ENCODE results near the gene TNNT3.

Gene TNNT3

DNA sequence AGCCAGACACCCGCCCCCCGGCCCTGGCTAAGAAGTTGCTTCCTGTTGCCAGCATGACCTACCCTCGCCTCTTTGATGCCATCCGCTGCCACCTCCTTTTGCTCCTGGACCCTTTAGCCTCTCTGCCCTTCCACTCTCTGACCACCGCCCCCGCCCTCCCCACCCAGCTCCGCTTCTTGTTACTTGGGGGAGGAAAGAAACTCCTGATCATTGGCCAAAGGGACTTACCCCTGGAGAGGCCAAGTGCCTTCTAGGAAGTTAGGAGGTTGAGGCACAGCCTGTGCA, 27.7 kb upstream of the TNNT3 start, which contains the start of gene PRR33:
TSS of gene PRR33 (minus strand) at position 65 of the 285 bp plus-strand sequence. CDS start 1,311 bp downstream, outside the sequence.
- Histone ChIP-seq H3K27me3 (ENCODE audit: low read depth, low read length) (no peaks in the 10 kb centered on the region), H3K4me1 (ENCODE audit: control insufficient read depth in 1 of 2, insufficient read depth in 2 of 2, low read length in 2 of 2) (no peaks in the 10 kb centered on the region), H3K27ac (ENCODE audit: low read length) (no peak within 1 kb of the TSS), H3K36me3 (ENCODE audit: control insufficient read depth in 1 of 2, insufficient read depth in 2 of 2, low read length in 2 of 2) (peaks cover 0 to 7% of the 10 kb centered on the region in 2 donors), H3K4me3 (ENCODE audit: low read depth in 1 of 2, low read length in 2 of 2) (no peak within 1 kb of the TSS), H3K9me3 (ENCODE audit: control insufficient read depth in 1 of 2, low read length in 2 of 2) (no peaks in the 10 kb centered on the region)

DNA sequence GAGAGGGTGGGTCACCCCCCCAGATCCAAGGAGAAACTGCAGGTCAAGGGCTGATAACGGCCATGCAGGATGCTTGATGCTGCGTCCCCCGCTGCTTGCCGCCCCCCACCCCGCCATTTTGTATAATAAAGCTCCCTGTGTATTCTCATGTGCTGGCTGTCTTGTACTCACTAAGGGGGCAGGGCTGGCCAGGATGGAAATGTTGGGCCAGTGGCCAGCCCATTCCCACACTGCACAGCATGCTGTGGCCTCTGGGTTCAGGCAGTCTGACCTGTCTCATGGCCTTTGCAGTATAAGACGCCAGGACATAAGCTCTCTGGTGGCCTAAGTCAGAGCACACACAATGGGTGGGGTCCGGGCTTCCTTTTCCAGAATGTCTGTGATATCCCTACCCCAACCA, 27.4 kb upstream of the TNNT3 start:
- Histone ChIP-seq H3K4me1 (ENCODE audit: control insufficient read depth in 1 of 2, insufficient read depth in 2 of 2, low read length in 2 of 2) (no peaks in the 10 kb centered on the region), H3K27ac (ENCODE audit: low read length) (no peak overlapping the region), H3K4me3 (ENCODE audit: low read depth in 1 of 2, low read length in 2 of 2) (no peak overlapping the region), H3K9me3 (ENCODE audit: control insufficient read depth in 1 of 2, low read length in 2 of 2) (no peaks in the 10 kb centered on the region), H3K27me3 (ENCODE audit: low read depth, low read length) (no peaks in the 10 kb centered on the region), H3K36me3 (ENCODE audit: control insufficient read depth in 1 of 2, insufficient read depth in 2 of 2, low read length in 2 of 2) (peaks cover 0 to 7% of the 10 kb centered on the region in 2 donors)

DNA sequence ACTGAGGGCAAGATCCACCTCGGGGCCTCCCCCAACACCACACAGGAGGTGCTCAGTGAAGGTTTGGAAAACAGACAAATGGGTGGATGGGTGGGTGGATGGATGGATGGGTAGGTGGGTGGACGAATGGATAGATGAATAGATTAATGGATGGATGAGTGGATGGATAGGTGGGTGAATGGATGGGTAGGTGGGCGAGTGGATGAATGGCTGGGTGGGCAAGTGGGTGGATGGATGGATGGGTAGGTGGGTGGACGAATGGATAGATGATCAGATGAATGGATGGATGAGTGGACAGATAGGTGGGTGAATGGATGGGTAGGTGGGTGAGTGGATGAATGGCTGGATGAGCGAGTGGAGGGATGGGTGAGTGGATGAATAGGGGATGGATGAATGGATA, 26.9 kb upstream of the TNNT3 start:
- H3K27me3 ChIP-seq (ENCODE audit: low read depth, low read length) = no peaks in the 10 kb centered on the region
- H3K4me1 ChIP-seq (ENCODE audit: control insufficient read depth in 1 of 2, insufficient read depth in 2 of 2, low read length in 2 of 2) = no peaks in the 10 kb centered on the region
- no peaks in the 10 kb centered on the region for H3K9me3 ChIP-seq (ENCODE audit: control insufficient read depth in 1 of 2, low read length in 2 of 2)
- H3K27ac ChIP-seq (ENCODE audit: low read length) = no peak overlapping the region
- H3K36me3 ChIP-seq (ENCODE audit: control insufficient read depth in 1 of 2, insufficient read depth in 2 of 2, low read length in 2 of 2) = peaks cover 0 to 4% of the 10 kb centered on the region in 2 donors
- H3K4me3 ChIP-seq (ENCODE audit: low read depth in 1 of 2, low read length in 2 of 2) = no peak overlapping the region

DNA sequence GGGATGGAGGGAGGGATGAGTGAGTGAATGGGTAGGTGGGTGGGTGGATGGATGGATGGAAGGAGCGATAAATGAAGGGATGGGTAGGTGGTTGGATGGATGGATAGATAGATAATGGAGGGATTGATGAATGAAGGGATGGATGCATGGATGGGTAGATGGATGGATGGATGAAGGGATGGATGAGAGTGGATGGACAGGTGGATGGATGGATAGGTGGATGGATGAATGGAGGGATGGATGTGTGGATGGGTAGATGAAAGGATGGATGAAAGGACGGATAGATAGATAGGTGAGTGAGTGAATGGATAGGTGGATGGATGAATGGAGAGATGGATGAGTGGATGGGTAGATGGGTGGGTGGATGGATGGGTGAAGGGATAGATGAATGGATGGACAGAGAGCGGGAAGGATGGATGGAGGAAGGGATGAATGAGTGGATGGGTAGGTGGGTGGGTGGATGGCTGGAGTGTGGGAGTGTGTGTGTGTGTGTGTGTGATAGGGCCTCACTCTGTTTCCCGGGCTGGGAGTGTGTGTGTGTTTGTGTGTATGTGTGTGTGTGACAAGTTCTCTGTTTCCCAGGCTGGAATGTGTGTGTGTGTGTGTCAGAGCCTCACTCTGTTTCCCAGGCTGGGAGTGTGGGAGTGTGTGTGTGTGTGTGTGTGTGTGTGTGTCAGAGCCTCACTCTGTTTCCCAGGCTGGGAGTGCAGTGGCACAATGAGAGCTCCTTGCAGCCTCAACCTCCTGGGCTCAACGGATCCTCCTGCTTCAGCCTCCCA, 25.7 kb upstream of the TNNT3 start:
- no peak overlapping the region for H3K27ac ChIP-seq (ENCODE audit: low read length)

DNA sequence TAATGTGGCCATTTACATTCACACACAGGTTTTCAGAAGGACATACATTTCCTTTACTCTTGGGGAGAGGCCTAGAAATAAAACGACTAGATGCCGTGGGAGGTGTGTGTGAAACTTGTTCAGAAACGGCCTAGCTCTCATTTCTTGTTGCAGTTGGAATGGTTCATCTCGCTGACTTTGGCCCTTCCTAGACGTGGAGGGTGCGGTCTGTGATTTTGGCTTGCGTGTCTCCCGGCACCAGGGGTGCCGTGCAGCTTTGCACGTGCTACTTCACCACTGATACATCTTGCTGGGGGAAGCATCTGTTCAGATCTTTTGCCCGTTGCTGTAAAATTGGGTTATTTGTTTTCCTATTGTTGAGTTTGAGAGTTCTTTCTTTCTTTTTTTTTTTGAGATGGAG, 24.7 kb upstream of the TNNT3 start:
- no peaks in the 10 kb centered on the region for H3K4me1 ChIP-seq (ENCODE audit: control insufficient read depth in 1 of 2, insufficient read depth in 2 of 2, low read length in 2 of 2)
- H3K27ac ChIP-seq (ENCODE audit: low read length) = no peak overlapping the region
- H3K27me3 ChIP-seq (ENCODE audit: low read depth, low read length) = no peaks in the 10 kb centered on the region
- no peaks in the 10 kb centered on the region for H3K36me3 ChIP-seq (ENCODE audit: control insufficient read depth in 1 of 2, insufficient read depth in 2 of 2, low read length in 2 of 2)
- H3K9me3 ChIP-seq (ENCODE audit: control insufficient read depth in 1 of 2, low read length in 2 of 2) = no peaks in the 10 kb centered on the region
- no peak overlapping the region for H3K4me3 ChIP-seq (ENCODE audit: low read depth in 1 of 2, low read length in 2 of 2)

More for the DNA sequence above, 25.7 kb upstream of the TNNT3 start:
- Histone ChIP-seq H3K27me3 (ENCODE audit: low read depth, low read length) (no peaks in the 10 kb centered on the region), H3K36me3 (ENCODE audit: control insufficient read depth in 1 of 2, insufficient read depth in 2 of 2, low read length in 2 of 2) (no peaks in the 10 kb centered on the region), H3K4me1 (ENCODE audit: control insufficient read depth in 1 of 2, insufficient read depth in 2 of 2, low read length in 2 of 2) (no peaks in the 10 kb centered on the region), H3K4me3 (ENCODE audit: low read depth in 1 of 2, low read length in 2 of 2) (no peak overlapping the region), H3K9me3 (ENCODE audit: control insufficient read depth in 1 of 2, low read length in 2 of 2) (no peaks in the 10 kb centered on the region)

DNA sequence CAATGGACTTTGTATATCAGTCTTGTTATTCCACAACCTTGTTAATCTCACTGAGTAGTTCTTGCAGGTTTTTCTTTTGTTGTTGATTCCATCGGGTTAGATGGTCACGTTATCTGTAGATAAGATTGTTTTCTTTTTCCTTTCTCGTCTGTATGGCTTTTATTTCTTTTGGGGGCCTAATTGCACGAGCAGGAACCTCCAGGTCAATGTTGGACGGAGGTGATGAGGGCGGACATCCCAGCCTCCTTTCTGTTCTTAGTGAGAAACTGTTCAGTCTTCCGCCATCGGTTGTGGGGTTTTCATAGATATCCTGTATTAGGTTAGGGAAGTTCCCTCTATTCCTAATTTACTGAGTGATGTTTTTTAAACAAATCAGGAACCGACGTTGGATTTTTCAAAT, 23.0 kb upstream of the TNNT3 start:
- H3K4me3 ChIP-seq (ENCODE audit: low read depth in 1 of 2, low read length in 2 of 2) = no peak overlapping the region
- H3K27ac ChIP-seq (ENCODE audit: low read length) = no peak overlapping the region
- no peaks in the 10 kb centered on the region for H3K4me1 ChIP-seq (ENCODE audit: control insufficient read depth in 1 of 2, insufficient read depth in 2 of 2, low read length in 2 of 2)
- no peaks in the 10 kb centered on the region for H3K27me3 ChIP-seq (ENCODE audit: low read depth, low read length)
- no peaks in the 10 kb centered on the region for H3K36me3 ChIP-seq (ENCODE audit: control insufficient read depth in 1 of 2, insufficient read depth in 2 of 2, low read length in 2 of 2)
- H3K9me3 ChIP-seq (ENCODE audit: control insufficient read depth in 1 of 2, low read length in 2 of 2) = no peaks in the 10 kb centered on the region

DNA sequence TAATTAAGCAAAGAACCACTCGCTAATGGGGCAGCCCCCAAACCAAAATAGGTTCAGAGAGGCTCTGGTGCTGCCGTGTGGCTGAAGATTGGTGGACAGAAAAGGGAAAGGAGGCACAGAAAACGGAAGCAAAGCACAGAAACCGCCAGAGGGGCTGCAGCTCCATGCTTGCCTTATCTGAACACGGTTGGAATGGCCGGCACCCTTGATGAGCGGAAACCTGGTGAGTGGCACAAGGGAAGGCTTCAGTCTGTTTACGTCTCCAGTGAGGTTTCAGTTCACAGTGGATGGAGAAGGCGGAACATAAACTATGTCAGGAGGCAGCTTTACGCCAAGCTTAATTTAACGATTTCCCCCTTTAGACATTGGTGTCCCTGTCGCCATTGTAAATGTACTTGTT, 22.6 kb upstream of the TNNT3 start:
- Histone ChIP-seq H3K27ac (ENCODE audit: low read length) (no peak overlapping the region), H3K36me3 (ENCODE audit: control insufficient read depth in 1 of 2, insufficient read depth in 2 of 2, low read length in 2 of 2) (no peaks in the 10 kb centered on the region), H3K9me3 (ENCODE audit: control insufficient read depth in 1 of 2, low read length in 2 of 2) (no peaks in the 10 kb centered on the region), H3K4me1 (ENCODE audit: control insufficient read depth in 1 of 2, insufficient read depth in 2 of 2, low read length in 2 of 2) (no peaks in the 10 kb centered on the region), H3K4me3 (ENCODE audit: low read depth in 1 of 2, low read length in 2 of 2) (no peak overlapping the region), H3K27me3 (ENCODE audit: low read depth, low read length) (no peaks in the 10 kb centered on the region)

DNA sequence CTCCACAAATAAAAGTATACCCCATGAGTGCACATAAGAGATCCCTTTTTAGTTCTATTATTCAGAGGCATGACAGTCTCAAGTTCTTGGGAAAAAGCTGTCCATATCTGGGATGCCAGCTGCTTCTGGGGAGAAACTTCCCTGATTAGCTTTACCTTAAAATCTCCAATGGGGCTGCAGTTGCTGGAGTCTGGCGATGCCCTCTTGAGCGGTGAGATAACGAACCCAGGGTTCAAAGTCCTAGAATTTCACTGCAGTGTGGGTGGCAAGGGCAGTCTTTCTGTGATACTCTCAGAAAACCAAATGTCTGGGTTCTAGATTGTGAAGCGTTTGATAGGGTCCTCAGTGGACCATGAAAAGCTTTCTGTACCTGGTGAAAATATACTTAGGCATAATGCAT, 20.4 kb upstream of the TNNT3 start:
- no peaks in the 10 kb centered on the region for H3K27me3 ChIP-seq (ENCODE audit: low read depth, low read length)
- H3K36me3 ChIP-seq (ENCODE audit: control insufficient read depth in 1 of 2, insufficient read depth in 2 of 2, low read length in 2 of 2) = no peaks in the 10 kb centered on the region
- no peak overlapping the region for H3K4me3 ChIP-seq (ENCODE audit: low read depth in 1 of 2, low read length in 2 of 2)
- no peaks in the 10 kb centered on the region for H3K9me3 ChIP-seq (ENCODE audit: control insufficient read depth in 1 of 2, low read length in 2 of 2)
- no peaks in the 10 kb centered on the region for H3K4me1 ChIP-seq (ENCODE audit: control insufficient read depth in 1 of 2, insufficient read depth in 2 of 2, low read length in 2 of 2)
- H3K27ac ChIP-seq (ENCODE audit: low read length) = no peak overlapping the region

DNA sequence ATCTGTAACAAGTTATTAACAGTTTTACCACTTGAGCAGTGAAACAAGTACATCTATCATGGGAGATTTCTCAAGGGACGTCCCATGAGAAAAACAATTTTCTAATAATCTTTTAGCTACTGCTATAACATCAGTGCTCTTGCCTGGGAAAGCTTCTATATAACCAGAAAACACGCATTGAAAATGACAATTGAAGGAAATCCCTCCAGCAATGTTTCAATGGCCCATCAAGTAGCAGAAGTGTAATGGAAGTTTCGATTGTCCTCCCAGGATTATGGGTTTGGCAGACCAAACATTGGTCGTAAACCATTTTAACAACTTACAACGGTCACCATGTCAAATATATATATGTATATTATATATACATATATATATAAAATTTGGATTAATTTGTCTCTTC, 19.8 kb upstream of the TNNT3 start:
- no peaks in the 10 kb centered on the region for H3K36me3 ChIP-seq (ENCODE audit: control insufficient read depth in 1 of 2, insufficient read depth in 2 of 2, low read length in 2 of 2)
- no peak overlapping the region for H3K4me3 ChIP-seq (ENCODE audit: low read depth in 1 of 2, low read length in 2 of 2)
- H3K4me1 ChIP-seq (ENCODE audit: control insufficient read depth in 1 of 2, insufficient read depth in 2 of 2, low read length in 2 of 2) = no peaks in the 10 kb centered on the region
- H3K9me3 ChIP-seq (ENCODE audit: control insufficient read depth in 1 of 2, low read length in 2 of 2) = no peaks in the 10 kb centered on the region
- H3K27me3 ChIP-seq (ENCODE audit: low read depth, low read length) = no peaks in the 10 kb centered on the region
- H3K27ac ChIP-seq (ENCODE audit: low read length) = no peak overlapping the region

DNA sequence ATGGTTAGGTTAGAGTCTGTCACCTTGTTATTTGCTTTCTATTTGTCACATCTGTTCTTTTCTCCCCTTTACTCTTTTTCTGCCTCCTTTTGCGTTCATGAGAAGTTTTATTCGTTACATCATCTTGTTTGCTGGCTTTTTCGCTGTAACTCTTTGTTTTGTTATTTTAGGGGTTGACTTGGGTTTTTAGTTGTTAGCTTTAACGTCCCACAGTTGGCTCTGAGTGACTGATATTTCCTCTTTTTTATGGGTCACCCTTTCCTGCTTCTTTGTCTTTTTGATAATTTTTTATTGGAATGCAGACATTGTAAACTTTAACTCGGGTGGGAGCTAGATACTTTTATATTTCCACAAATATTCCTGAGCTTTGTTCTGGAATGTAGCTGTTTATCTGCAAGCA, 13.3 kb upstream of the TNNT3 start:
- Histone ChIP-seq H3K4me1 (ENCODE audit: control insufficient read depth in 1 of 2, insufficient read depth in 2 of 2, low read length in 2 of 2) (no peaks in the 10 kb centered on the region), H3K4me3 (ENCODE audit: low read depth in 1 of 2, low read length in 2 of 2) (no peak overlapping the region), H3K27me3 (ENCODE audit: low read depth, low read length) (no peaks in the 10 kb centered on the region), H3K9me3 (ENCODE audit: control insufficient read depth in 1 of 2, low read length in 2 of 2) (no peaks in the 10 kb centered on the region), H3K27ac (ENCODE audit: low read length) (no peak overlapping the region), H3K36me3 (ENCODE audit: control insufficient read depth in 1 of 2, insufficient read depth in 2 of 2, low read length in 2 of 2) (no peaks in the 10 kb centered on the region)

DNA sequence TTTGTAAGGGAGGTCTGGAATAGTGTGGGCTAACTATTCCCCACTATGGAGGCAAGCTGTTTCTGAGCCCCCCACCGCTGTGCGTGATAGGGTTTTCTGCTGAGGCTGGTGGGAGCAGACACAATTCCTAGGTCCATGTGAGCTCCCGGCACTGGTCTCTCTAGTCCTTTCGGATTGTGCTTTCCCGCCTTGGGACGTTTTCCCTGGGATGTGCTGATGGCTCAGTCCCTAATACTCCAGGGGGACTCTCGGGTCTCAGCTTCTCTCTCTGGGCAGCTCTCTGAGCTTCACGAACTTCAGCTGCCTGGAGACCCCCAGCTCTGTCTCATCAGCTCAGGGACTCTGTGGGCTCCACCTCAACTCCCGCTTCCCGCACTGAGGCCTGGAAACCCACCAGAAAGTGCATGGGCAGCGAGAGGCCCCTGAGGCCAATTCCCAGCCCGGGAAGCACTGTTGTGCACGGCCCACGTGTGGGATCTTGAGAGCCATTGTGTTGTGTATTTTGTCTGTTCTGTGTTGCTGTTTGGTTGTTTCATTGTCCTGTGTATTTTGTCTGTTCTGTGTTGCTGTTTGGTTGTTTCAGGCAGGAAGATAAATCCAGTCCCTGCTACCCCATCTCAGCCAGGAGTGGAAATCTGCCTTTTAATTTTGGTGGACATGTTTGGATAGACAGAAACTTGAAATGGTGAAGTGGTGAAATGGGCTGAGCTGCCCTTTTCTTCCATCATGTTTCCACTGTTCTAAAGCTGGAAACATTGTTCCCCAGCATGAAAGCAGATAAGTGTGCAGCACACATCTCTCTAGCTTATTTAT, 12.7 kb upstream of the TNNT3 start:
- Histone ChIP-seq H3K36me3 (ENCODE audit: control insufficient read depth in 1 of 2, insufficient read depth in 2 of 2, low read length in 2 of 2) (no peaks in the 10 kb centered on the region), H3K4me3 (ENCODE audit: low read depth in 1 of 2, low read length in 2 of 2) (no peak overlapping the region), H3K9me3 (ENCODE audit: control insufficient read depth in 1 of 2, low read length in 2 of 2) (no peaks in the 10 kb centered on the region), H3K4me1 (ENCODE audit: control insufficient read depth in 1 of 2, insufficient read depth in 2 of 2, low read length in 2 of 2) (no peaks in the 10 kb centered on the region), H3K27ac (ENCODE audit: low read length) (no peak overlapping the region), H3K27me3 (ENCODE audit: low read depth, low read length) (no peaks in the 10 kb centered on the region)
